ENCODE results near the gene TBCB.

DNA sequence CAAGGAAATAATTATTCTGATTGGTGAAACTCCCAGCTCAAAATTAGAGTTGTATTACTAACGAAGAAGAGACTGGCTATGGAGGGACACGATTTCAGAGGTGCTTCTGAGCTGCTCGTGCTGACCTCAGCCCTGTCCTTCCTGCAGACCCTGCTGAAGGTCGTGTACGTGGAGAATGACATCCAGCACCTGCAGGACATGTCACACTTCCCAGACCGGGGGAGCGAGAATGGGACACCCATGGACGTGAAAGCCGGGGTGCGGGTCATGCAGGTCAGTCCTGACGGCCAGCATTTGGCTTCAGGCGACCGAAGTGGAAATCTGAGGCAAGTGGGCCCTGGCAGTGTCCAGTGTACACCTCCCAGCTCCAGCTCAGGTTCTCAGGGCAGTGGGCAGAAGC is 32.4 kb upstream of the TBCB start:
- TF ChIP-seq, protein P1, sequence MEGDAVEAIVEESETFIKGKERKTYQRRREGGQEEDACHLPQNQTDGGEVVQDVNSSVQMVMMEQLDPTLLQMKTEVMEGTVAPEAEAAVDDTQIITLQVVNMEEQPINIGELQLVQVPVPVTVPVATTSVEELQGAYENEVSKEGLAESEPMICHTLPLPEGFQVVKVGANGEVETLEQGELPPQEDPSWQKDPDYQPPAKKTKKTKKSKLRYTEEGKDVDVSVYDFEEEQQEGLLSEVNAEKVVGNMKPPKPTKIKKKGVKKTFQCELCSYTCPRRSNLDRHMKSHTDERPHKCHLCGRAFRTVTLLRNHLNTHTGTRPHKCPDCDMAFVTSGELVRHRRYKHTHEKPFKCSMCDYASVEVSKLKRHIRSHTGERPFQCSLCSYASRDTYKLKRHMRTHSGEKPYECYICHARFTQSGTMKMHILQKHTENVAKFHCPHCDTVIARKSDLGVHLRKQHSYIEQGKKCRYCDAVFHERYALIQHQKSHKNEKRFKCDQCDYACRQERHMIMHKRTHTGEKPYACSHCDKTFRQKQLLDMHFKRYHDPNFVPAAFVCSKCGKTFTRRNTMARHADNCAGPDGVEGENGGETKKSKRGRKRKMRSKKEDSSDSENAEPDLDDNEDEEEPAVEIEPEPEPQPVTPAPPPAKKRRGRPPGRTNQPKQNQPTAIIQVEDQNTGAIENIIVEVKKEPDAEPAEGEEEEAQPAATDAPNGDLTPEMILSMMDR (IDR thresholded peaks at IDR 0.05), result no peak
- no peak for TF ChIP-seq POLR2A (IDR thresholded peaks at IDR 0.05)
